ENCODE data around the gene CNDP2.
"Not testable (repeated sequence)": the region's sequence is repeated elsewhere in the genome, so short reads cannot be mapped to it uniquely, and the experiment has no call there.

The CNDP2 gene

DNA sequence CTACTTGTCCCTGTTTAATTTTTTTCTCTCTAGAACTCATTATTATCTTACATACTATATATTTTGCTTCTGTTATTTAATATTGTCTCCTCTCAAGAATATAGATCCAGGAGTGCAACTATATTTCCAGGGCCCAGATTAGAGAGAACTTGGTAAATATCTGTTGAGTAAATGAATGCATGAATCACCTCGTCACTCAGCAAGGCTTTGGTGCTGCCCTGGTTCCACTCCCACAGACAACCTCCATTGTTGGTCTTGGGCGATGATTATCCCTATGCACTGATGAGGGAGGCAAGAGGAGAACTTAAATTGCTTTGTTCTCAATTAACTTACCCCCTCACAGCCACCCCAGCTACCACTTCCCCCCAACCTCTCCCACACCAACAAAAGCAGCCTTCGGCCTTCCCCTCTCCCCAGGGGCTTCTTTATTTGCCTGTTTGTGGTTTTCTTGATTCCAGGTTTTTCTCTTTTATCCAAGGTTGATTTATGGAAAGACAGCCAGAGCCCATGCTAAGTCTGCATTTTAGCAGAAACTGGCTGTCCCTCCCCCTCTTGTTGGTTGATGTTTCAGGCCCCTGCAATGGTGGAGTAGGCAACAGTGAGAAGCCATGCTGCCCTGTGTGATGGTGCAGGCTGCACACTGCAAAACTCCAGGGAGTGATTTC, 22.1 kb upstream of the CNDP2 start:
- DNase-seq = no peak

DNA sequence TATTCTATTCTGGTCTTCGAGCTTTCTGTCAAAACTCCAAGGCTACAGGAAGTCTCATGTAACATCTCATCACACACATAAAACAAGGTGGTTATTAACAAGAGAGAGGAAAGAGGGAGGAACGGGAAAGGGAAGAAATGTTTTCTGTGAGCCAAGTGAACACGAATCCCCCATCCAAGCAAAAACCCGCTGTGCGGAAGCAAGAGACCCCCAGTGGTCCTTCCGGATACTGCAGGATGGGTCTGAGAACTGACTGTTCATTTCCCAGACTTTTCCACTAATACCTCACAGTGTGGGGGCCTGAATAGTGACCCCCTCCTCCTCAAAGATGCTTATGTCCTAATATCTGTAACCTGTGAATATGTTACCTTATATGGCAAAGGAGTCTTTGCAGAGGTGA, 20.0 kb upstream of the CNDP2 start:
- no peak for DNase-seq

GRCh38 chr18:74477771-74478170, 18.4 kb upstream of the CNDP2 start:
- no peak for DNase-seq

- no peak for DNase-seq
Measured at GRCh38 chr18:74478316-74478715, 17.8 kb upstream of the CNDP2 start.

DNA sequence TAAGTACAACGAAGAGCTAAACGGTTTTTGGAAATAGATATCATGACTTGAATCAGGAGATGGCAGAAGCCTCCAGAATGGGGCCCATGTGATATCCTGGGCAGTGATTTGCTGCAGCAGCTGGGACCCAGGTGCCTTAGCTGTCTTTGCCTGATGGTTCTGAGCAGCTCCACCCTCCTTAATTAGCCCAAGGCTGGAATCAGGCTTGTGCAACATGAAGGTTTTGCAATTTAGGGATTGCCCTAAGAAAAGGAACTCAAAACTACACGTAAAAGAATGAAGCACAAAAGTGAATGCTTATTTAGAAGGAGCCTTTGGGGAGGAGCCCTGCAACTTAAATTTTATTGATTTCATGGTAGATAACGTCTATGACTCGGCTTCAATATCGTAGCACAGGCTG, 17.3 kb upstream of the CNDP2 start:
- no peak for DNase-seq

- no peak for DNase-seq
Measured at GRCh38 chr18:74479486-74480148, 16.5 kb upstream of the CNDP2 start.

DNA sequence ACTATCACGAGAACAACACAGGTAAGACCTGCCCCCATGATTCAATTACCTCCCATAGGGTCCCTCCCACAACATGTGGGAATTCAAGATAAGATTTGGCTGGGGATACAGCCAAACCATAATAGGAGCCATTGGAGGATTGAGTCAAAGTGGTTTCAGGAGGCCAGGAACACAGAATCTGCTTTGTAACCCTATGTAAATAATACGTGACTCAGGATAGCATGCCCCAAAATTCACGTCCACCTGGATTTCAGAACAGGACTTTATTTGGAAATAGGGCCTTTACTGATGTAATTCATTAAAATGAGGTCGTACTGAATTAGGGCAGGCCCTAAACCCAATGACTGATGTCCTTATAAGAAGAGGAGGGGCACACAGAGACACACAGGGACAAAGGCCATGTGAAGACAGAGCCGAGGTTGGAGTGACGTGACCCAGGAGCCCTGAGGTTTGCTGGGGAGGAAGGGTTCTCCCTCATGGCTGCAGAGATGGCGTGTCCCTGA, 16.0 kb upstream of the CNDP2 start:
- no peak for DNase-seq

DNA sequence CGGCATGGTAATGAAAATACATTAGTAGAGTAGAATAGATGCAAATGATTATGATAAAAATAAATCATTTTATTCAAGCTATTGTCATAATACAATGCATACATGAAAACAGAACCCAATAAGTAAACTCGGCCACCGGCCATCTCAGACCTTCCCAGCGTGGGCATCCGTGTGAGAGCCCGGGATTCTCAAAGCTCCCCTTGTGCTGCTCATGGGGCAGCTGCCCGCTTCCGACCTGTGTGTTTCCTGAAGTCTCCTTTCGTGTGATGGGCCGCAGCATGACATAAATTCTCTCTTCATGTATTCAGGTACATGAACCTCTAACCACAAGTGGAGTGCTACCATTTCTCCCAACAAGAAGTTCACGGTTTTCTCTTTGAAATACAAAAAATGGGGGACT, 13.5 kb upstream of the CNDP2 start:
- no peak for DNase-seq

DNA sequence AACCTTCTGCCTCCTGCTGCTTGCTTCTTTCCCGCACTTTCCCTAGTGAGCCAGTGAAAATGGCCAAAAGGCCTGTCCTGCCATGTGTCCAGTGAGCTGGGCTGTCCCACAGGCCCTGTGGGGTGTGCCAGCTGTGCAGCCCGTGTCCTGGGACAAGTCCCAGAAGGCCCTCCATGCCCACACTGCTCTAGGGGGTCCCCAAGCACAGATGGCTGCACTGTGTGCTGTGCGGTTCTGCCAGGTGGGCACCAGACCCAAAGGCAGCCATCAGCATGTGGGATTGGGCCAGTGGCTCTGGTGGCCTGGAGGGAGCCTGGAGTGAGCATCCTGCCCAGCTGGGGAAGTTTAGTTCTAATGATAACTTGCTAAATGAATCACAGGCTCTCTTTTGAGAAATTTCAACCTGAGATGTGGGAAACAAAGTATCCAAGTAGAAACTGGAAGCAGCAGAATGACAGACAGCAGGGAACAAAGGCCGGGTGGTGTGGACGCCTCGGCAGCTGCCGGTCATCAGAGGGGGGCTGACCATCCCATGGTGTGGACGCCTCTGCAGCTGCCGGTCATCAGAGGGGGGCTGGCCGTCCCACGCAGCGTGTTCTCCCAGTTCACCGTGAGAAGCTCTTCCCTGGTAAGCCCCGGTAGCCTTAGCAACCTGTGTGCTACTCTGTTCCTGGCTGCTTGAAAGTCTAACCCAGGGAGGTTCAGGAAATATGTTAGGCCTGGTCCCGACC, 9.9 kb upstream of the CNDP2 start:
- DNase-seq = no peak

DNA sequence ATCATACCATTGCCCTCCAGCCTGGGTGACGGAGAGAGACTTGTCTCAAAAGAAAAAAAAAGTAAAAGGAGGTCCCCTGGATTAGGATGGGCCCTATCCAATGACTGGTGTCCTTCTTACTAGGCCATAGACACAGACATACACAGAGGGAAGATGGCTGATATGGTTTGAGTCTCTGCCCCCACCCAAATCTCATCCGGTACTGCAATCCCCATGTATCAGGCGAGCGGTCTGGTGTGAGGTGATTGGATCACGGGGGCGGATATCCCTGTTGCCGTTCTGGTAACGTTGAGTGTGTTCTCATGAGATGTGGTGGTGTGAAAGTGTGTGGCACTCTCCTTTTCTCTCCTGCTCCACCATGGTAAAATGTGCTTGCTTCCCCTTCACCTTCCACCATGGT, 7.8 kb upstream of the CNDP2 start:
- DNase-seq = no peak

GRCh38 chr18:74488864-74489263, 7.3 kb upstream of the CNDP2 start:
- DNase-seq = no peak

- no peak for DNase-seq
Measured at GRCh38 chr18:74489676-74490075, 6.5 kb upstream of the CNDP2 start.

DNA sequence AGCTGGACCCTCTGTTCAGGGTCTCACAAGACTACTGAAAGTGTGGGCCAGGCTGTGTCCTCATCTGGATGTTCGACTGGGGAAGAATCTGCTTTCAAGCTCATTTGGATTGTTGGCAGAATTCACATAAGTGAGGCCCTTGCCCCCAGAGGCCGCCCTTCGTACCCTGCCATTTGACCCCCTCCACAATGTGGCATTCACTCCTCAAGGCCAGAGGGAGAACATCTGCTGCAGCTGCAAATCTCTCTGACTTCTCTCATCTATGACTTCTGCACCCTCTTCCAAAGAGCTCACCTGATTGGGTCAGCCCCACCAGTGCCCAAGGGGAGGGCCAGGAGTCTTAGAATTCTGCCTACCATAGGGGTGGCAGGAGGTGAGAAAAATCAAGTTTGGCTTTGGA, 3.9 kb upstream of the CNDP2 start:
- no peak for DNase-seq

- DNase-seq = peak; percentile 49
Measured at GRCh38 chr18:74493689-74494088, 2.5 kb upstream of the CNDP2 start.

DNA sequence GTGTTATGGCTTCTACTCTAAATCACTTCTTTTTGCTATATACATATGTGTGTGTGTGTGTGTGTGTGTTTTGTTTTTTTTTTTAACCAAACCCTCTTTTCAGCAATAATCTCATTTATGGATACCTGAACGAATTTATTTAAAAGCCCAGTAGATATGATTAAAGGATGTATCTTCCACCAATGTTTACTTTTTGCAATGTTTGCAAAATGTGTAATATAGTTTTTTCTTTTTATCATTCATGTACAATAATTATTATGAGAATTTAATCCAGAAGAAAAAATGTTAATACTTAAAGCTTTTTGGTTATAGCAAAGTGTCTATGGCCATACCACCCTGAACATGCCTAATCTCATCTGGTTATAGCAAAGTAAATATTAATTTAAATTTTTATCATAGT, 1.6 kb upstream of the CNDP2 start:
- DNase-seq = no peak

DNA sequence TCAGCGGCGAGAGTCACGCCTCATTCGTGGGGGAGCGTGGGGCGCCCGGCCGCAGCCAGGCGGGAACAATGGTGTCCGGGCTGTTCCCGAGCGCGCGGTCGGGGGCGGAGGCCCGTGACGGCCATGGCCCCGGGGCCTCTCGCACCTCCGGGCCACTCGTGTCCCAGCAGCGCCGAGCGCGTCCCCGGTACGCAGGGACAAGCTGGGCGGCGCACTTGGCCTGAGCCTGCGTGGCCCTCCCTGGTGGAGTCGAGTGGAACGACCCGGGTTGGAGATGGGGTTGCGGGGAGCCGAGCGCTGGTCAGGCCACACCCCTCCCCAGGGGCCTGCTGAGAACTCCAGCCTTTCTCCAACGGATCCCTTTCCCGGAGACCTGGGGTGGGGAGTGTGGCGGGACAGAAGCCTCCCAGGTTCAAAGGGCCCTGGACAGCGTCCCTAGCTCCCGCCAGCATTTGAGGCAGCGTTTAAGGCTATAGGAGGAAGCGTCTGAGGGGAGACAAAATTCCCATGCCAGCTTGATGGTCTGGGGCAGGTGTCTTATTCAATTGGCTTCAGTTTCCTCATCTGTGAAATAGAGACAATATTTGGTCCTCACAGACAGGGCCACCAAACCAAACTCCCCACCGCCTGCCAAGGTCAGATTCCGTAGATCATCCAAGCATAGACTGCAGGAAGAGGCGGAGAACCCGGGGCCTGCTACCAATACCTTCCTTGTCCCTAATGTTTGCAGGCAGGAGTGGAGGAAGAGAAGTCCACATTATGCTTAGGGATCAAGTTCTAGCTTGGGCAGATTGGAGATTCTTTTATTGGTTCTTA, 553 bp downstream of the CNDP2 start:
- DNase-seq = peak; percentile 48

- no peak for DNase-seq
Measured at GRCh38 chr18:74497324-74497676, 1.1 kb downstream of the CNDP2 start.

DNA sequence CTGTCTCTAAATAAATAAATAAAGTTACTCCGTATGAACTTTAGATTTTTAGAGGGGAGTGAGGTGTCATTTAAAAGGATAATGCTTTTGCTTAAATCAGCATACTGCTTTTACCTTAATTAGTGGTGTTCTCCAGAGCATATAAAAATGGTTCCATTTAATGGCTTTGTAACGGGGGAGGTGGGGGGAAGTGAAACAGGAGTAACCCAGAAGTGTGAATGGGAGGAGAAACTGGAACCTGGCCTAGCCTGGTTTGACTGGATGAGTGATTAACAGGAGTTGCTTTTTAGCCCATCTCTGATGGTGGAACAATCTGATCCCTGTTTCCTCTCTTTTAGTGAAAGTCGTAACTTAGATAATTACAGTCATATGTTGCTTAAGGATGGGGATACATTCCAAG, 1.6 kb downstream of the CNDP2 start:
- no peak for DNase-seq

DNA sequence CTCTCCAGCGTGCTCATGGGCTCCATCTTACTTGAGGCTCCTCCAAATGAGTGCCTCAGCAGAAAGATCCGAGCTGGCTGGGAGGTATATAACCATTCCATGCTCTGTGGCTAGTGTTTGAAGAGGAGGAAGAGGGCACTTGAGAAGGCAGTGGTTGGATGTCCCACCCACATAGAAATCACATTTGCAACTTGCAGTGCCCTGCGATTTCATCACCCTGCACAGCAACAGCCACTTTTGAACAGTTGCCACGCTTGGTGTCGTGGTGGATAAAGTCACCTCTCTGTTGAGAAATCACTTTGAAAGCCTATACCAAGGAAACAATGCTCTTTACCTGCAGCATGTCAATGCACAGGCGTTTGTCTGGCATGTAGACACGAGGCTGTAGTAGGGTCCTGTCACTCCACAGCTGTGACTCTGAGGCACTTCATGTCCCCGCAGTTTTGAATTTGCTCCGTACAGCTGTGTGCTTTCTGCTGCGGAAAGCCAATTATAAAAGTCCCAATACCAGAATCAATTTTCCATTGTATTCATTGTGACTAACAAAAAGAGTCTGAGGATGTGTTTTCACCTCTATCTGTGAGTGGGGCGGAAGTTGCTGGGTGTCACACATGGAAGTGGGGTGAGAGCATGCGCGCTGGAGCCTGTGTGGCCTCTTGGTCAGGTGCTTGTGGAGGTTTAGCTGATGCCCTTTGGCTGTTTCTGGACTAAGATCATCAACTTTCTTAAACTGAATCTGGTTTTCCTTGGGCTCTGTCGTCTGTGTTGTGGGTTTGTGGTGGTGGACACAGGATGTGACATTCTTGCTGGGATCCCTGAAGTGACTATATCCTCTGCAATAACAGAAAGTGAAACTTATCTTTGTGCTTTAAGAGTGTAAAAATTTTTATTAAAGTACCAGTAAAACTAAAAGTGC, 2.8 kb downstream of the CNDP2 start:
- DNase-seq = peak; percentile 79

DNA sequence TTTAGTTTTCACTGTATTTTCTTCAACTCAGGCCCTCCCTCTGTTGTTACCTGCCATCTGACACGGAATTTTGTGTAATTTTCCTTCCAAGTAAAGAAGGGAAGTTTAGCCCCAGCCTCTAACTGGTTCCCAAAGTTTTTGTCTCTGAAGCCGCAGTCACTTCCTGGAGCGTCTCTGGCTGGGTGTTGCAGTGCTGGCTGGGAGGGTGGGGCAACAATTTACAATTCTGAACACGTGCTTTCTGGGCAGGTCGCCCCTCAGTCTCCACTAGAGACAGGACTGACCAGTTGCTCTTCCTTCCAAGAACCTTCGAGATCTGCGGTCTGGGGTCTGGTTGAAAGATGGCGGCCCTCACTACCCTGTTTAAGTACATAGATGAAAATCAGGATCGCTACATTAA, 3.5 kb downstream of the CNDP2 start:
- peak; percentile 33 for DNase-seq

GRCh38 chr18:74500372-74500771, 4.2 kb downstream of the CNDP2 start:
- DNase-seq = no peak

GRCh38 chr18:74500774-74501173, 4.6 kb downstream of the CNDP2 start:
- not testable (repeated sequence) for DNase-seq

Measured in activated naive CD4-positive, alpha-beta T cell treated with anti-CD3 and anti-CD28 coated beads, Interleukin-2, amount 50 U/mL, for 16 hours (primary cell).